ENCODE measurements around the gene CHRNA4. TPM values are rescaled to one million over a fixed set of nuclear protein-coding genes. Genes with fewer than 3 reads are reported as not detected.

The CHRNA4 gene
- total and polyA plus RNA-seq, 2 of the 13 experiments (the other 11 are each of a cell fraction or from before 2014, with no cell fraction given): not detected

GRCh38 chr20:63325554-63326313 is 35.4 kb downstream of the CHRNA4 start:
- Histone ChIP-seq H3K9ac (ENCODE audit: insufficient read depth, low read depth, low read length) (no peak overlapping the region), H3K4me2 (ENCODE audit: low read depth, low read length) (no peak overlapping the region), H3K4me3 (replicated peaks in 1 of 3; ENCODE audit: insufficient read depth in 1 of 3, low read depth in 2 of 3, low read length in 3 of 3) (no peak overlapping the region), H3K27me3 (ENCODE audit: control insufficient read depth in 1 of 2, insufficient read depth in 2 of 2, low read length in 2 of 2) (peaks cover 6 to 18% of the 10 kb centered on the region in 2 experiments; a peak in 4 of 5 replicates), H3K27ac (ENCODE audit: extremely low read length, insufficient read depth, low read length) (no peak overlapping the region), H3K9me3 (ENCODE audit: low read length) (no peaks in the 10 kb centered on the region), H4K20me1 (ENCODE audit: insufficient read depth, low read length) (no peaks in the 10 kb centered on the region; the same call in 1 of the 2 replicates), H3K79me2 (ENCODE audit: insufficient read depth, low read length) (no peaks in the 10 kb centered on the region), H3K4me1 (ENCODE audit: insufficient read depth, low read length) (no peaks in the 10 kb centered on the region), H2AFZ (ENCODE audit: low read length) (no peak overlapping the region), H3K36me3 (replicated peaks in 1 of 2; ENCODE audit: control insufficient read depth in 1 of 2, insufficient read depth in 2 of 2, low read length in 2 of 2) (no peaks in the 10 kb centered on the region)
- ATAC-seq (no peak), FAIRE-seq (no peak), DNase-seq (ENCODE audit: low spot score) (no peak)
- WGBS (ENCODE audit: low lambda C conversion rate): no CpG with 5 or more reads among the region's 8 CpGs
- intact Hi-C loops (cut with micrococcal nuclease; ENCODE audit: unreplicated experiment) (no loop called here), in situ Hi-C loops (cut with HindIII; ENCODE audit: extremely low pct_ligation_motif_present, low pct_unique_long_range_greater_than_20kb) (no loop called here)
- ChIA-PET POLR2A (no interaction called here), CTCF (ENCODE audit: low intra/inter-chr PET ratio, low total read pairs) (no interaction called here)
- BruUV-seq (replicated peaks): no TSS peak
- TF ChIP-seq EHMT2 (IDR thresholded peaks at IDR 0.05; ENCODE audit: borderline replicate concordance, low read depth, low read length): no peak
- no peak for TF ChIP-seq ETV5 (CRISPR knock-in tag; IDR thresholded peaks at IDR 0.05; ENCODE audit: borderline replicate concordance)
- no peak for TF ChIP-seq ZNF740 (CRISPR knock-in tag; IDR thresholded peaks at IDR 0.05)
- no peak for TF ChIP-seq TRIM22 (IDR thresholded peaks at IDR 0.05)
- TF ChIP-seq CSRNP2 (CRISPR knock-in tag; conservative IDR thresholded peaks at IDR 0.05; ENCODE audit: low read depth): no peak
